Motor neuron (in vitro differentiated cells): ENCODE results near the gene SPSB2. TPM values are rescaled to one million over a fixed set of nuclear protein-coding genes. Genes with fewer than 3 reads are reported as not detected.
"Not testable (repeated sequence)": the region's sequence is repeated elsewhere in the genome, so short reads cannot be mapped to it uniquely, and the experiment has no call there.

Experiments used
- ATAC-seq, 8 experiments: fragments of 200-7000 bp; cut with Tn5 transposase; replicated peaks in 6 of 8; 2 replicates each; pipeline ENCODE4 v1.8.0; 2021; ENCODE audit warnings: mild to moderate bottlenecking in 8 of 8, moderate library complexity in 8 of 8
- H3K27ac ChIP-seq, 2 donors: fragments of 250-450 bp; sonication (Bioruptor Pico); 2 replicates each; pipeline ENCODE4 v1.9.0; 2021; ENCODE audit warnings: antibody characterized with exemption in 2 of 2, mild to moderate bottlenecking in 2 of 2, moderate library complexity in 1 of 2
- H3K4me1 ChIP-seq, 2 donors: fragments of 250-450 bp; sonication (Bioruptor Pico); replicated peaks in 1 of 2; 2 replicates each; pipeline ENCODE4 v1.6.1; 2021; ENCODE audit warnings: antibody characterized with exemption in 2 of 2, mild to moderate bottlenecking in 2 of 2, moderate library complexity in 1 of 2
- H3K4me3 ChIP-seq, 5 donors: fragments of 250-450 bp; sonication (Bioruptor Pico); 2 replicates each; pipeline ENCODE4 v1.9.0; 2021; ENCODE audit warnings: antibody characterized with exemption in 5 of 5, mild to moderate bottlenecking in 5 of 5, moderate library complexity in 4 of 5
- WGBS, 10 experiments: fragments of 450-650 bp; shearing (Covaris generic); methylation state at CpG; one replicate each; pipeline ENCODE4 v1.0.0; 2022; 5-methylcytosine and 5-hydroxymethylcytosine counted together
- in situ Hi-C, 9 experiments: fragments of 400-800 bp; cut with MboI; loops; one replicate each; pipeline ENCODE4 v1.15.0; 2021; ENCODE audit warnings: low sequenced_read_pairs in 9 of 9, low pct_unique_long_range_greater_than_20kb in 2 of 9; ENCODE audit not compliant: unreplicated experiment in 9 of 9
- total RNA-seq, 8 experiments: library from RNA; unstranded; fragments of 300-600 nt; gene quantifications; 2 replicates each; pipeline versions ENCODE4 v1.2.3 to v1.2.4, GENCODE V29; 2022

Gene SPSB2
- total RNA-seq, 8 experiments from 2014 or later: 6.3 to 13.6 (median 8.3) TPM

DNA sequence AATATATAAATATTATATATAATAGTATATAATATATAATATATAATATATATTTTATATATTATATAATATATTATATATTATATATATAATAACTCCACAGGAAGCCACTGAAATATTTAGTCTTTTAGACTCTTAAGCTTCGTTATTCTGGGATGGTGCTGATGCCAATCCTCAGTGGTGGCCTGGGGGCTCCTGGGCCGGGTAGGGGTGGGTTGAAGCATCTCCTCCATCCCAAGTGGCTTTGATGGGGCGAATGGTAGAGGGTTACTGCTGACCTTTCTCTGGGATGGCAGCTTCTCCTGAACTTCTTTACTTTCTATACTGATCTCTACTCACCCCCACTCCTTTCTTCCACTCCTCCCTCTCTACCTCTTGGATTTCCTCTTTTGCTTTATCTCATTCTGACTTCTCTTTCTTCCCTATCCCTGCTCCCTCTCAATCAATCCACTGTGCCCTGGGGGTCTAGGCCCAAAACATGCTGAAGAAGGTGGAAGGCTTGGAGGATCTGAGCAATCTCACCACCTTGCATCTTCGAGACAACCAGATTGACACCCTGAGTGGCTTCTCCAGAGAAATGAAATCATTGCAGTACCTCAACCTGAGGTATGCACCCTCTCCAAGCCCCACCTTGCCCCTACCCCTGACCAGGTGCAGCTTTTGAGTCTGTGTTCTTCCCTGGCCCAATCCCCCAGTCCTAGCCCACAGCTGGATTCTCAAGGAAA is 36.5 kb upstream of the SPSB2 start:
- H3K27ac ChIP-seq: no peak overlapping the region
- no peak overlapping the region for H3K4me3 ChIP-seq
- ATAC-seq: no peak
- 80 to 100% (median 87%) methylated on average over 1 to 3 of the region's 4 CpGs; no CpG with 5 or more reads in 4 of the 10 experiments for WGBS, 10 experiments
- peaks cover 18 to 20% of the 10 kb centered on the region in 2 donors for H3K4me1 ChIP-seq
- in situ Hi-C loops: no loop called here

DNA sequence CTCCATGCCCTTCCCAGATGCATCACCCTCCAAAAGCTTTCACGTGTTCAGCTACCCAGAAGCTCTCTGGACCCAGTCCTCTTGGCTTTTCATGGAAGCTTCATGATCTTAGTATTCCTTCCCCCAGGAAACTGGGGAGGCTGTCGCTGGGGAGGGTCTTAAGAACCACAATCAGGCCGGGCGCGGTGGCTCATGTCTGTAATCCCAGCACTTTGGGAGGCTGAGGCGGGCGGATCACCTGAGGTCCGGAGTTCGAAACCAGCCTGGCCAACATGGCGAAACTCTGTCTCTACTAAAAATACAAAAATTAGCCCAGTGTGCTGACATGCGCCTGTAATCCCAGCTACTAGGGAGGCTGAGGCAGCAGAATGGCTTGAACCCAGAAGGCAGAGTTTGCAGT is 35.0 kb upstream of the SPSB2 start:
- 85 to 100% (median 91%) methylated on average over 1 to 9 of the region's 11 CpGs; no CpG with 5 or more reads in 5 of the 10 experiments for WGBS, 10 experiments
- in situ Hi-C loops, ATAC-seq, H3K4me3 ChIP-seq, H3K27ac ChIP-seq: not testable (repeated sequence)
- H3K4me1 ChIP-seq: peaks cover 20 to 21% of the 10 kb centered on the region in 2 donors

DNA sequence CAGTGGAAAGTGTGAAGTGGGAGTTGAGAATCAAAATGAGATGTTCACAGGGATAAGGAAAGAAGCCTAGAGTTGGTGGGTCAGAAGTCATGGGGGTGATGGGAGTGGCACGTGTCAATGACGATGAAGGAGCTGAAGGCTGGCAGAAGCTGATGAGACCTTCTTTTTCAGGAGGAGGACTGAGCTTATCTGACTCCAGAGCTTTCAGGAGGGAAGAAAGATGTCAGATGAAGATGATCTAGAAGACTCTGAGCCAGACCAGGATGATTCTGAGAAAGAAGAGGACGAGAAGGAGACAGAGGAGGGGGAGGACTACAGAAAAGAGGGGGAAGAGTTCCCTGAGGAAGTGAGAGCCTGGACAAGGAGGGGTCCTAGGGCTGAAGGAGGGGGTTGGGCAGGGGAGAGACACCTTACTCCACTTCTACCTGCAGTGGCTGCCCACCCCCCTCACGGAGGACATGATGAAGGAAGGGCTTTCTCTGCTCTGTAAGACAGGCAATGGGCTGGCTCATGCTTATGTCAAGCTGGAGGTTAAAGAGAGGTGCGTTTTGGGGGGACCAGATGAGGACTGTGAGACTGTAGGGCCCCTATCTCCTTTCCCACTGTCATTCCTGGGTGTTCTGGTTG is 32.4 kb upstream of the SPSB2 start:
- Histone ChIP-seq H3K4me1 (peaks cover 17% of the 10 kb centered on the region in 2 donors), H3K27ac (peak overlapping the region; percentile 63 to 89), H3K4me3 (peak overlapping the region; percentile 31 to 48 (median 43))
- WGBS, 10 experiments: 20 to 83% (median 60%) methylated on average over 1 to 3 of the region's 5 CpGs; no CpG with 5 or more reads in 4 of the 10 experiments
- ATAC-seq: no peak
- in situ Hi-C loops: no loop called here

DNA sequence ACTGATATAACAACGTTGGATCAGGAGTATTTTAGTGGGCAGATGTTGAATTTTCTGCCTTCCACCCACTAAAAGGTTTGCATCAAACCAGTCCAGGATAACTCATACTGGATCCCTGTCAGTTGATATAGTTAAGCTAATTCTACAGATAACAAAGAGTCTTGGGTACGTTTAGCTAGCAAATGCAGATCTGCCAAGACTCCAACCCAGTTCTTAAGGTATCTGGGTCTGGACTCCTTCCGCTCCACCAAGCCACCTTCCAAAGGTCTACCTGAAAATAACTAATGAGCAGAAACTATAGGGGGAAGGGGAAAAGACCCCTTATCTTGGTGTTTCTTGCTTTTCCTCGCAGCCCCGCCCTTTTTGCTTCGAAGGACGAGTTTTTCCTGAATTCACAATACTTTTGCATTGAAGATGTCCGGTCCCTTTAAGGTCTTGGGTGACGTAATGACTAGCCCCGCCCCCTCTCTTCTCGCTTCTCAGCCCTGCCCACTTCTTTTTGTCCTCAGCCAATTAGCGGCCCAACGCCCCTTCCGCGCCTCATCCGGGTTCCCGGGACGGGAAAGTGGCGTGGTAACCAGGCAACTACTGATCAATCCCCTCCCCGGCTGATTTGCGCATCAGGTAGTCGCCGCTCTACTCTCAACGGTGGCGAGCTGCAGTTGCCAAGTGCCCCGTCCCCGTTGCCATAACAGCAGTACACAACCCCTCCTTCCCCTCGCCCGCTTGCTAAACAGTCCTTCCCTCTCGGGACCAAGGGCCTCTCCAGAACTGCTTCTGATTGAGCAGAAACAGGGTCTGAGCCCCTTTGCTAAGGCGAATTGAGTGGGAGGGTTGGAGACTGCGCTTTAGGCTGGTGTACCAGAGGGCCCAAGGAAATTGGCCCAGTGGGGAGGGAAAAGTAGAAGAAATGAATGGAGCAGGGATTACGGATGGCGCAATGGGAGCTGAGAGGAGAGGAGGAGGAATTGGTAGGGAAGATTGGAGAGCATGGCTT is 31.5 kb upstream of the SPSB2 start, which contains the start of gene LRRC23:
TSS of gene LRRC23 (plus strand) at position 543 of the 997 bp plus-strand sequence. CDS start 812 bp downstream, outside the sequence.
- Histone ChIP-seq H3K4me3 (peak within 1 kb of the TSS; percentile 31 to 48 (median 43)), H3K4me1 (peaks cover 21 to 24% of the 10 kb centered on the region in 2 donors), H3K27ac (peak within 1 kb of the TSS; percentile 79 to 89)
- in situ Hi-C loops: no loop called here
- ATAC-seq: peak; percentile 93 to 97 (median 94)
- 0 to 47% (median 13%) methylated on average over 1 to 15 of the region's 34 CpGs; no CpG with 5 or more reads in 1 of the 10 experiments for WGBS, 10 experiments

DNA sequence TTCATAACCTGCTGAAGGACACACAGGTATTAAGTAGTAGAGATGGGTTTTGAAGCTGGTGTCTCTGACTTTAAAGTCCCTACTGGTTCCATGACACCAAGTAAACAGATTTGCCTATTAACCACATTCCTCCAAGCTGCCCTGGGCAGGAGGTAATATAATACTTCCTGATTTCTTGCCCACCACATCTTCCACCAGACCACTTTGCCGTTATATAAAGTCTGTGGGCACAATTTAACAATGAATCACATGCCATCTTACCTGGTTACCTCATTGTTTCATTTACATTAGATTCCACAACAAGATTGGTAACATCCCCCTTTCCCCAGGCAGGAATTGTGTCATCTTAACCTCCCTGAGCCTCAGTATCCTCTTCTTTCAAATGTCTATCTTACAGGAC is 30.6 kb upstream of the SPSB2 start:
- Histone ChIP-seq H3K27ac (peak overlapping the region; percentile 79 to 89), H3K4me1 (peaks cover 22 to 28% of the 10 kb centered on the region in 2 donors), H3K4me3 (peak overlapping the region in 1 of 5 donors; percentile 43)
- in situ Hi-C loops: no loop called here
- WGBS, 10 experiments: 67 to 100% (median 100%) methylated on average over 1 of the region's 1 CpG; no CpG with 5 or more reads in 5 of the 10 experiments
- no peak for ATAC-seq

DNA sequence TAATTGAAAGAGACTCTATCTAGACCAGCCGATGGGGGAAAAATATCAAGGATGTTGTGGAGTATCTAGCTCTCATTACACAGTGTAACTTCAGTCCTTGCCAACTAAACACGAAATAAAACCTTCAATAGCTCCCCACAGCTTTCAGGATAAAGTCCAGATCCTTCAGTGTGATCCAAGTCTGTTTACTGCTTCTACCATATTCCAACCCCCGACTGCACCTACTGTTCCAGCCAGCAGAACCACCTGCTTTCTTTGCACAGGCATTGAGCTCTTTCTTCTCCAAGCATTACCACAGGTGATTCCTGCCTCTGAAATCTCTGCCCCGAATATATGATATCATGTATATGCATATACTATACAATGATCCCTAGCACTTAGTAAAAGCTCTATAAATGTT is 29.3 kb upstream of the SPSB2 start:
- ATAC-seq: no peak
- no peak overlapping the region for H3K27ac ChIP-seq
- peaks cover 22 to 28% of the 10 kb centered on the region in 2 donors for H3K4me1 ChIP-seq
- in situ Hi-C loops: no loop called here
- H3K4me3 ChIP-seq: no peak overlapping the region
- 70 to 88% (median 82%) methylated on average over 1 to 3 of the region's 4 CpGs; no CpG with 5 or more reads in 6 of the 10 experiments for WGBS, 10 experiments

DNA sequence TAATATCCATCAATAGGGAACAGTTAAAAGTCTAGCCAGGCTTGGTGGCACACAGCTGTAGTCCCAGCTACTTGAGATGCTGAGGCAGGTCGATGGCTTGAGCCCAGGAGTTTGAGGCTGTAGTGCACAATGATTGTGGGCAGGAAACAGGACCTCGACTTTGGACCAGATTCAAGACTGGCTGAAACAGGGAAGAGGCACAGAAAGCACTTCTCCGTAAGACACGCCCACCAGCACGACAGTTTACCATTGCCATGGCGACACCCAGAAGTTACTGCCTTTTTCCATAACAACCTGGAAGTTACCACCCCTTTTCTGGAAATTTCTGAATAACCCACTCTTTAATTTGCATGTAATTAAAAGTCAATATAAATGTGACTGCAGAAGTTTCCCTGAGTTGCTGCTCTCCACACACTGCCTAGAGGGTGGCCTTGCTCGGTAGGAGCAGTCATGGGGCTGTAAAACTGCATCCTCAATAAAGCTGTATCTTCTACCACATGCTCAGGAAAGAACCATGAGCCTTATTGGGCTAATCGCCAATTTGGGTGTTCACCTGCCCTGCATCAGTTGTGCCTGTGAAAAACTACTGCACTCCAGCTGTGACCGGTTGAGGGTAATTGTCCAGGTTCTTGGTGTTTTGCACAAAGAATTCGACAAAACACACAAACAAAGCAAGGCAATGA is 26.9 kb upstream of the SPSB2 start:
- H3K27ac ChIP-seq: peak overlapping the region in 1 of 2 donors; percentile 23
- in situ Hi-C loops: no loop called here
- WGBS, 10 experiments: 0 to 100% (median 67%) methylated on average over 1 to 10 of the region's 10 CpGs; no CpG with 5 or more reads in 2 of the 10 experiments
- H3K4me1 ChIP-seq: peaks cover 16 to 22% of the 10 kb centered on the region in 2 donors
- no peak overlapping the region for H3K4me3 ChIP-seq
- peak; percentile 3 to 40 (median 24) for ATAC-seq

DNA sequence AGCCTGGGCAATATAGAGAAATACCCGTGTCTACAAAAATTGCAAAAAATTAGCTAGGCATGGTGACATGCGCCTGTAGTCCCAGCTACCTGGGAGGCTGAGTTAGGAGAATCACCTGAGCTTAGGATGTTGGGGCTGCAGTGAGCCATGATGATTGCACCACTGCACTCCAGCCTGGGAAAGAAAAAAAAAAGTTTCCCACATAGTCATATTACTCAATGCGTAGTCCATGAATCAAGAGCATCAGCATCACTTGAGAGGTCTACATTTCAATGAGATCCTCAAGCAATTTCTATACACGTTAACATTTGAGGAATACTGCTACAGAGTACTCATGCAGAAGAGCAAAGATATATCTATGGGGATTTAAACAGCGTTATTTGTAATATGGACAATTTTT is 26.3 kb upstream of the SPSB2 start:
- H3K4me1 ChIP-seq: peaks cover 15 to 22% of the 10 kb centered on the region in 2 donors
- H3K4me3 ChIP-seq: no peak overlapping the region
- no peak for ATAC-seq
- WGBS, 10 experiments: 67 to 100% (median 92%) methylated on average over 1 to 5 of the region's 5 CpGs; no CpG with 5 or more reads in 2 of the 10 experiments
- no peak overlapping the region for H3K27ac ChIP-seq
- in situ Hi-C loops: no loop called here

DNA sequence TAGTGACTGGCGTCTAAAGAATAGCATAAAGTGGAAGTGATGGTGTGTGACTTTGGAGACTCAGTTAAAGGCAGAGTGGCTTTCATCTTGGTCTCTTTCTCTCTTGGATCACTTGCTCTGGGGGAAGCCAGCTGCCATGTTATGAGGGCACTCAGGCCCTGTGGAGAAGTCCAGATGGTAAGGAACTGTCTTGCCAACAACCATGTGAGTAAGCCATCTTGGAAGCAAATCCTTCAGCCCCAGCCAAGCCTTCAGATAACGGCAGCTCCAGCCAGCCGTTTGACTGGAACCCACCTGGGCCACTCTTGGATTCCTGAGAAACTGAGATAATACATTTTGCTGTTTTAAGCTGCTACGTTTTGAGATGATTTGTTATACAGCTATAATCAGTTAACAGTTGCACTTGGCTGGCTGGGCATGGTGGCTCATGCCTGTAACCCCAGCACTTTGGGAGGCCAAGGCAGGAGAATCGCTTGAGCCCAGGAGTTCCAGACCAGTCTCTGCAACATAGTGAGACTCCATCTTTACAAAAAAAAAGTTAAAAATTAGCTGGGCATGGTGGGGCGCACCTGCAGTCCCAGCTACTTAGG is 23.8 kb upstream of the SPSB2 start:
- Histone ChIP-seq H3K4me1 (peaks cover 5 to 12% of the 10 kb centered on the region in 2 donors), H3K4me3 (no peak overlapping the region), H3K27ac (no peak overlapping the region)
- 38 to 94% (median 70%) methylated on average over 1 to 5 of the region's 6 CpGs; no CpG with 5 or more reads in 1 of the 10 experiments for WGBS, 10 experiments
- in situ Hi-C loops: no loop called here
- ATAC-seq: no peak

DNA sequence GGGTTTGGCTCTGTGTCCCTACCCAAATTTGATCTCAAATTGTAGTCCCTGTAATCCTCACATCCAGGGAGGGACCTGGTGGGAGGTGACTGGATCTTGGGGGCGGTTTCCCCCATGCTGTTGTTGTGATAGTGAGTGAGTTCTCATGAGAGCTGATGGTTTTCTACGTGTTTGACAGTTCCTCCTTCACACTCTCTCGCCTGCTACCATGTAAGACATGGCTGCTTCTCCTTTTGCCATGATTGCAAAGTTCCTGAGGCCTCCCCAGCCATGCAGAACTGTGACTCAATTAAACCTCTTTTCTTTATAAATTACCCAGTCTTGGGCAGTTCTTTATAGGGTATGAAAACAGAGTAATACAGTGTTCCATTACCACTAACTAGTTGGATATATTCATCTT is 21.2 kb upstream of the SPSB2 start:
- in situ Hi-C loops: no loop called here
- H3K4me1 ChIP-seq: peaks cover 5 to 8% of the 10 kb centered on the region in 2 donors
- no peak overlapping the region for H3K4me3 ChIP-seq
- no peak for ATAC-seq
- WGBS, 10 experiments: 44 to 100% (median 74%) methylated on average over 1 to 2 of the region's 3 CpGs; no CpG with 5 or more reads in 4 of the 10 experiments
- no peak overlapping the region for H3K27ac ChIP-seq

DNA sequence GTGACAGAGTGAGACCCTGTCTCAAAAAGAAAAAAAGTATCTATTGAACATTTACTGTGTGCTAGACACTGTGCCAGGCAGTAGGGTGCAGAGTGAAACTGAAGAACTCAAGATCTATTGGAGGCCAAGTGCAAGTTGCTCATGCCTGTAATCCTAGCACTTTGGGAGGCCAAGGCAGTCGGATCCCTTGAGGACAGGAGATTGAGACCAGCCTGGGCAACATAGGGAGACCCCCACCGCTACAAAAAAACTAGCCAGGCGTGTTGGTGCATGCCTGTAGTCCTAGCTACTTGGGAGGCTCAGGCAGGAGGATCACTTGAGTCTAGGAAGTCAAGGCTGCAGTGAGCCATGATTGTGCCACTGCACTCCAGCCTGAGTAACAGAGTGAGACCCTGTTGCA is 19.6 kb upstream of the SPSB2 start:
- 72 to 100% (median 94%) methylated on average over 1 to 3 of the region's 3 CpGs; no CpG with 5 or more reads in 5 of the 10 experiments for WGBS, 10 experiments
- in situ Hi-C loops, ATAC-seq, H3K4me1 ChIP-seq, H3K4me3 ChIP-seq, H3K27ac ChIP-seq: not testable (repeated sequence)

DNA sequence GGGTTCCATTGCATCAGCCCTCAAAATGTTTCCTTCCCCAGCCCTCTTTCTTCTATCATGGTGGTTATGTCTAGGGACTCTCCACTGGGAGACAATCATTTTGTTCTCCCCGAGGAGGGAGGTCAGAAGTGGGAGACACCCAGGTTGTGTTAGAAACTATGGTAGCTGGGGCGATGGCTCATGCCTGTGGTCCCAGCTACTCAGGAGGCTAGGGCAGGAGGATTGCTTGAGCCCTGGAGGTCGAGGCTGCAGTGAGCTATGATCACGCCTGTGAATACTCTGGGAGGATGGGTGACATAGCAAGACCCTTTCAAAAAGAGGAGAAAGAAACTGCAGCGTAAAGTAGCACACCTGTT is 18.5 kb upstream of the SPSB2 start:
- 65 to 100% (median 86%) methylated on average over 1 to 5 of the region's 5 CpGs; no CpG with 5 or more reads in 4 of the 10 experiments for WGBS, 10 experiments
- Histone ChIP-seq H3K4me3 (peak overlapping the region; percentile 27 to 41 (median 33)), H3K27ac (peak overlapping the region in 1 of 2 donors; percentile 63), H3K4me1 (peaks cover 8 to 9% of the 10 kb centered on the region in 2 donors)
- in situ Hi-C loops: no loop called here
- peak in 2 of 8 experiments; percentile 1 to 3 for ATAC-seq
